Measurements from ENCODE around the gene LGALS3.

LGALS3 gene

DNA sequence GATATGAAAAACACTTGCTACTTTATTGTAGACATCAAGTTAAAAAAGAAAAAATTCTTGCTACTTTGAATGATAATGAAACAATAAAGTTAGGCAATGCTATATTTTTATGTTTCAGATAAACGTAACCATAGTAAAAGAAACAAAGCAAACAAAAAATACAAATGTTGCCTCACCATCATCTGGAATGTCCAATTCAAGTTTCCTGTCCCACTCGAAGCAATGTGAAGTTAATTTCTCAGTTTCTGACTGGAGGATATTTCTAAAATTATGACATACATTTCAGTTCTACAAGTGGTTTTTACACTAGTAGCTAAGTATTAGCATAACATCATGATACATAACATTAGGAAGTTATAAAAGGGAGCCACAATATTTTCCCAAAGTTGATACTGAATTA lies 41.5 kb downstream of the LGALS3 start:
- Histone ChIP-seq H2AFZ (no peak overlapping the region), H3K27ac (no peak overlapping the region), H3K4me2 (ENCODE audit: low read length) (no peak overlapping the region), H3K9me3 (ENCODE audit: control insufficient read depth, low read length) (no peaks in the 10 kb centered on the region), H3K79me2 (no peaks in the 10 kb centered on the region), H3K4me1 (no peaks in the 10 kb centered on the region), H3K4me3 (ENCODE audit: low read depth, low read length) (no peak overlapping the region), H3K27me3 (ENCODE audit: control insufficient read depth, insufficient read depth, low read length) (no peaks in the 10 kb centered on the region), H3K9ac (no peak overlapping the region), H3K36me3 (ENCODE audit: control insufficient read depth, insufficient read depth, low read length) (no peaks in the 10 kb centered on the region)
- TF ChIP-seq, protein P1, sequence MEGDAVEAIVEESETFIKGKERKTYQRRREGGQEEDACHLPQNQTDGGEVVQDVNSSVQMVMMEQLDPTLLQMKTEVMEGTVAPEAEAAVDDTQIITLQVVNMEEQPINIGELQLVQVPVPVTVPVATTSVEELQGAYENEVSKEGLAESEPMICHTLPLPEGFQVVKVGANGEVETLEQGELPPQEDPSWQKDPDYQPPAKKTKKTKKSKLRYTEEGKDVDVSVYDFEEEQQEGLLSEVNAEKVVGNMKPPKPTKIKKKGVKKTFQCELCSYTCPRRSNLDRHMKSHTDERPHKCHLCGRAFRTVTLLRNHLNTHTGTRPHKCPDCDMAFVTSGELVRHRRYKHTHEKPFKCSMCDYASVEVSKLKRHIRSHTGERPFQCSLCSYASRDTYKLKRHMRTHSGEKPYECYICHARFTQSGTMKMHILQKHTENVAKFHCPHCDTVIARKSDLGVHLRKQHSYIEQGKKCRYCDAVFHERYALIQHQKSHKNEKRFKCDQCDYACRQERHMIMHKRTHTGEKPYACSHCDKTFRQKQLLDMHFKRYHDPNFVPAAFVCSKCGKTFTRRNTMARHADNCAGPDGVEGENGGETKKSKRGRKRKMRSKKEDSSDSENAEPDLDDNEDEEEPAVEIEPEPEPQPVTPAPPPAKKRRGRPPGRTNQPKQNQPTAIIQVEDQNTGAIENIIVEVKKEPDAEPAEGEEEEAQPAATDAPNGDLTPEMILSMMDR (IDR thresholded peaks at IDR 0.05) = no peak

GRCh38 chr14:55180006-55180405 lies 51.0 kb downstream of the LGALS3 start:
- H3K4me3 ChIP-seq (ENCODE audit: low read depth, low read length) = no peak overlapping the region
- no peaks in the 10 kb centered on the region for H3K79me2 ChIP-seq
- H3K9me3 ChIP-seq (ENCODE audit: control insufficient read depth, low read length) = no peaks in the 10 kb centered on the region
- no peak overlapping the region for H3K4me2 ChIP-seq (ENCODE audit: low read length)
- no peak overlapping the region for H3K27ac ChIP-seq
- H3K36me3 ChIP-seq (ENCODE audit: control insufficient read depth, insufficient read depth, low read length) = no peaks in the 10 kb centered on the region
- H3K9ac ChIP-seq = no peak overlapping the region
- H3K27me3 ChIP-seq (ENCODE audit: control insufficient read depth, insufficient read depth, low read length) = no peaks in the 10 kb centered on the region
- no peak overlapping the region for H2AFZ ChIP-seq
- no peaks in the 10 kb centered on the region for H3K4me1 ChIP-seq
- TF ChIP-seq, protein P1 (IDR thresholded peaks at IDR 0.05) = no peak

DNA sequence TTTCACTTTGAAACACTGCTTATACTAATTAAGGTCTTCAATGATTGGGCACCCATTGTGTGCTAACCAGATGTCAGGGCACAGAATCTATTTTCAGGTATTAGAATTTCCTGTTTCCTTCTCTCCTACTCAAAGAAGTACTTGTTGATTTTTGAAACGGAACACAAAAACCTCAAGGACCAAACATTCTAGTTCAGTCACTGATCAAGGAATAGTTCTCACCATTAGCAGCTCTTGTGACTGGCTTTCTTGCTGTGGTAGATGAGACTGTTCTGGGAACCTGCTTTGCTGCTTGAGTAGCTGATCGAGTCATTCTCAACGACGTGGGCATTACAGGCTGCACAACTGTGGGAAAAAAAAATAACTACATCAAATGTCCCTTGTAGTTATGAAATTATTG lies 51.4 kb downstream of the LGALS3 start:
- no peak overlapping the region for H3K27ac ChIP-seq
- no peak overlapping the region for H3K4me2 ChIP-seq (ENCODE audit: low read length)
- H3K27me3 ChIP-seq (ENCODE audit: control insufficient read depth, insufficient read depth, low read length) = no peaks in the 10 kb centered on the region
- H3K4me1 ChIP-seq = no peaks in the 10 kb centered on the region
- H3K4me3 ChIP-seq (ENCODE audit: low read depth, low read length) = no peak overlapping the region
- H3K9me3 ChIP-seq (ENCODE audit: control insufficient read depth, low read length) = no peaks in the 10 kb centered on the region
- H3K9ac ChIP-seq = no peak overlapping the region
- no peaks in the 10 kb centered on the region for H3K79me2 ChIP-seq
- no peak overlapping the region for H2AFZ ChIP-seq
- TF ChIP-seq, protein P1 (IDR thresholded peaks at IDR 0.05) = no peak
- H3K36me3 ChIP-seq (ENCODE audit: control insufficient read depth, insufficient read depth, low read length) = no peaks in the 10 kb centered on the region

DNA sequence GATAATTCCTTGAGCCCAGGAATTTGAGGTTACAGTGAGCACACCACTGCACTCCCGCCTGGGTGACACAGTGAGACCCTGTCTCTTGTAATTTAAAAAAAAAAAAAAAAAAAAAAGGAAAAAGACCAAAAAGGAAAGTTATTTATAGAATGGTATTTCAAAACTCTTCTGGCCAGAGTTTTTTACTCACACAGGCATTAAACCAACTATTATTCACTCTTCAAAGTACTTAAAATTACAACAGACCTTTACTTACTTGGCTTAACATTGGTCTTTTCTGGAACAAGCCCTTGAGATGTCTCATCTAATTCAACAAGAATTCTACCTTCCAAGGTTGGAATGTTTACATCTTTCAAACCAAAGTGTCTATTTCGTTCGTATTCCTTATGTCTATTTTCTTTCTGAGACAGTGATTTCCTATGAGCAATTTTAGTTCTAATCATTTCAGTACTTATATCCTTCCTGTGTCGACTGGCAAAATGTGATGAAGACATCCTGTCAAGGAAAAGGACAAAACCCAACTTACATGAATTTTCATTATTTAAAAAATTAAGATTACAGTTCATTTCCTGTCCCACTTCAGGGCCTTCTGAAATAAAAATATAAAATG lies 59.7 kb downstream of the LGALS3 start:
- Histone ChIP-seq H3K9ac (no peak overlapping the region), H2AFZ (no peak overlapping the region)
- TF ChIP-seq, protein P1 (IDR thresholded peaks at IDR 0.05) = no peak

GRCh38 chr14:55190906-55191202 lies 61.8 kb downstream of the LGALS3 start:
- Histone ChIP-seq H3K27me3 (ENCODE audit: control insufficient read depth, insufficient read depth, low read length) (no peaks in the 10 kb centered on the region), H3K4me2 (ENCODE audit: low read length) (peak overlapping the region; percentile 70), H2AFZ (peak overlapping the region; percentile 92), H3K4me3 (ENCODE audit: low read depth, low read length) (peak overlapping the region; percentile 61), H3K79me2 (no peaks in the 10 kb centered on the region), H3K27ac (no peak overlapping the region), H3K9me3 (ENCODE audit: control insufficient read depth, low read length) (no peaks in the 10 kb centered on the region), H3K36me3 (ENCODE audit: control insufficient read depth, insufficient read depth, low read length) (no peaks in the 10 kb centered on the region), H3K9ac (no peak overlapping the region), H3K4me1 (no peaks in the 10 kb centered on the region)
- TF ChIP-seq, protein P1 (IDR thresholded peaks at IDR 0.05) = no peak

More for the DNA sequence above, 59.7 kb downstream of the LGALS3 start:
- Histone ChIP-seq H3K79me2 (no peaks in the 10 kb centered on the region), H3K27me3 (ENCODE audit: control insufficient read depth, insufficient read depth, low read length) (no peaks in the 10 kb centered on the region), H3K4me2 (ENCODE audit: low read length) (no peak overlapping the region), H3K4me3 (ENCODE audit: low read depth, low read length) (no peak overlapping the region), H3K36me3 (ENCODE audit: control insufficient read depth, insufficient read depth, low read length) (no peaks in the 10 kb centered on the region), H3K27ac (no peak overlapping the region), H3K4me1 (no peaks in the 10 kb centered on the region), H3K9me3 (ENCODE audit: control insufficient read depth, low read length) (no peaks in the 10 kb centered on the region)
